OCI-LY3 (cell line): ENCODE results near the gene SALL3.

Experiments
- EZH2phosphoT487 ChIP-seq: fragments of 200-600 bp; shearing (Covaris generic); IDR thresholded peaks from 2 replicates; pipeline ENCODE4 v1.6.1; 2018; ENCODE audit warnings: antibody characterized with exemption, mixed run types, low read depth
- TF ChIP-seq, protein P1 (sequence below): fragments of 200-600, 300-600 bp; sonication (generic); IDR thresholded peaks from 2 replicates; pipeline ENCODE4 v1.5.1; 2014; ENCODE audit warnings: antibody characterized with exemption, low read length, low read depth

DNA sequence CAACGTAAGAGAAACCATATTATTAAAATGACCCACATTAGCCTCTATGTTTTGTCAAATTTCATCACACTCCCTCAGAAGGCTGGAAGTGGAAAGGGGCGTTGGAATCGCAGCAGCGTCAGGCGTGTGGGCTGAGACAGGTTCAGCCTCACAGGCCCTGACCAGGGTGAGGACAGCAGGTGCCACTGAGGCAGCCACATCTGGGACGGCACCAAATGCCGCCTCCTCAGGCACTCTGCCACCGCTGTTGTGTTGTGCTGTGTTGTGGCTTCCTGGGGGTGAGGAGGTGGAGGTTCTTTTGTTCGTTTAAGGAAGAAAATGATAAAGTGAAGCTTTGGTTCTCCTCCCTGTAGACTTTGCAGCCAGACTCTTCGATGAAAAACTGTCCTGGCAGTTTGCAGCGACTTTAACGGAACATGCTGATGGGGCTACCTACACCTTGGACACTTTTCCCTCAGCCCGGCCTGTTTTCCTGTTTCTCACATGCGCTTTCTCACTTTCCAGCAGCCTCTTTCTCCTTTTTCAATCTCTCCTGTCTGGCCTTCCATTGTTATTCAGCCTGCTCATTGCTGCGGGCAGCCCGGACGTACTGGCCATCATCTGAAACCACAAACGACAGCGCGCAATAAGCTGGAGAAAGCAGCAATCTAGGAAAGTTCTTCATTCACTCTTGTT is 44.9 kb upstream of the SALL3 start:
- TF ChIP-seq, protein P1, sequence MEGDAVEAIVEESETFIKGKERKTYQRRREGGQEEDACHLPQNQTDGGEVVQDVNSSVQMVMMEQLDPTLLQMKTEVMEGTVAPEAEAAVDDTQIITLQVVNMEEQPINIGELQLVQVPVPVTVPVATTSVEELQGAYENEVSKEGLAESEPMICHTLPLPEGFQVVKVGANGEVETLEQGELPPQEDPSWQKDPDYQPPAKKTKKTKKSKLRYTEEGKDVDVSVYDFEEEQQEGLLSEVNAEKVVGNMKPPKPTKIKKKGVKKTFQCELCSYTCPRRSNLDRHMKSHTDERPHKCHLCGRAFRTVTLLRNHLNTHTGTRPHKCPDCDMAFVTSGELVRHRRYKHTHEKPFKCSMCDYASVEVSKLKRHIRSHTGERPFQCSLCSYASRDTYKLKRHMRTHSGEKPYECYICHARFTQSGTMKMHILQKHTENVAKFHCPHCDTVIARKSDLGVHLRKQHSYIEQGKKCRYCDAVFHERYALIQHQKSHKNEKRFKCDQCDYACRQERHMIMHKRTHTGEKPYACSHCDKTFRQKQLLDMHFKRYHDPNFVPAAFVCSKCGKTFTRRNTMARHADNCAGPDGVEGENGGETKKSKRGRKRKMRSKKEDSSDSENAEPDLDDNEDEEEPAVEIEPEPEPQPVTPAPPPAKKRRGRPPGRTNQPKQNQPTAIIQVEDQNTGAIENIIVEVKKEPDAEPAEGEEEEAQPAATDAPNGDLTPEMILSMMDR = no peak
- TF ChIP-seq EZH2phosphoT487 = no peak
